Measurements from ENCODE around the gene ZNF438.
"Not testable (repeated sequence)": the region's sequence is repeated elsewhere in the genome, so short reads cannot be mapped to it uniquely, and the experiment has no call there.

Gene ZNF438

GRCh38 chr10:30804478-30805055 lies 227.1 kb downstream of the ZNF438 start:
- DNase-seq (ENCODE audit: low spot score) = no peak

GRCh38 chr10:30803892-30804322 lies 227.8 kb downstream of the ZNF438 start:
- no peak for DNase-seq (ENCODE audit: low spot score)

DNA sequence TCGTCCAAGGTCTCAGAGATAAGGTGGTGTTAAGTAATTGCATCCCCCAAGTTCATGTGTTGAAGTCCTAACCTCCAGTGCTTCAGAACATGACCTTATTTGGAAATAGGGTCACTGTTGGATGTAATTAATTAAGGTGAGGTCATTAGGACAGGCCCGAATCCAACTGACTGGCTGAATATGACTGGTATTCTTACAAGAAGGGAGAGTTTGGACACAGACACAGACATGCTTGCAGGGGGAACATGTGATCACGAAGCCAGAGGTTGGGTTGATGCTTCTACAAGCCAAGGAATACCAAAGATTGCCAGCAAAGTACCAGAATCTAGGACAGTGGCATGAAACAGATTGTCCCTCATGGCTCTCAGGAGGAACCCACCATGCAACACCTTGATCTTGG lies 228.6 kb downstream of the ZNF438 start:
- no peak for DNase-seq (ENCODE audit: low spot score)

GRCh38 chr10:30800368-30800767 lies 231.3 kb downstream of the ZNF438 start:
- DNase-seq (ENCODE audit: low spot score) = no peak

- no peak for DNase-seq (ENCODE audit: low spot score)
Observed at GRCh38 chr10:30798646-30799185, 232.9 kb downstream of the ZNF438 start.

DNA sequence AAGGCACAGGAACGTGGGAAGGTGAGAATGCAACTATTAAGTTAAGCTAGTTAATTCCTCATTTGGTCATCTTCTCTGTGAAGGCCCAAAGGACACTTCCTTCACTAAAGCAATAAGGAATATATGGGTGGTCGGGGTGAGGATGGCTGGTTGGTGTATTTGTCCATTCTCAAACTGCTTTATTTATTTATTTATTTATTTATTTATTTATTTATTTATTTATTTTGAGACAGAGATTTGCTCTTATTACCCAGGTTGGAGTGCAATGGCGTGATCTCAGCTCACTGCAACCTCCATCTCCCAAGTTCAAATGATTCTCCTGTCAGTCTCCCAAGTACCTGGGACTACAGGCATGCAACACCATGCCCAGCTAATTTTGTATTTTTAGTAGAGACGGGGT lies 236.6 kb downstream of the ZNF438 start:
- not testable (repeated sequence) for DNase-seq (ENCODE audit: low spot score)

Data from CD4-positive, alpha-beta T cell treated with Interleukin-6 at 100 ng/mL for 8 hours (primary cell).